Measurements from ENCODE around the gene IL2RA.

Gene IL2RA

DNA sequence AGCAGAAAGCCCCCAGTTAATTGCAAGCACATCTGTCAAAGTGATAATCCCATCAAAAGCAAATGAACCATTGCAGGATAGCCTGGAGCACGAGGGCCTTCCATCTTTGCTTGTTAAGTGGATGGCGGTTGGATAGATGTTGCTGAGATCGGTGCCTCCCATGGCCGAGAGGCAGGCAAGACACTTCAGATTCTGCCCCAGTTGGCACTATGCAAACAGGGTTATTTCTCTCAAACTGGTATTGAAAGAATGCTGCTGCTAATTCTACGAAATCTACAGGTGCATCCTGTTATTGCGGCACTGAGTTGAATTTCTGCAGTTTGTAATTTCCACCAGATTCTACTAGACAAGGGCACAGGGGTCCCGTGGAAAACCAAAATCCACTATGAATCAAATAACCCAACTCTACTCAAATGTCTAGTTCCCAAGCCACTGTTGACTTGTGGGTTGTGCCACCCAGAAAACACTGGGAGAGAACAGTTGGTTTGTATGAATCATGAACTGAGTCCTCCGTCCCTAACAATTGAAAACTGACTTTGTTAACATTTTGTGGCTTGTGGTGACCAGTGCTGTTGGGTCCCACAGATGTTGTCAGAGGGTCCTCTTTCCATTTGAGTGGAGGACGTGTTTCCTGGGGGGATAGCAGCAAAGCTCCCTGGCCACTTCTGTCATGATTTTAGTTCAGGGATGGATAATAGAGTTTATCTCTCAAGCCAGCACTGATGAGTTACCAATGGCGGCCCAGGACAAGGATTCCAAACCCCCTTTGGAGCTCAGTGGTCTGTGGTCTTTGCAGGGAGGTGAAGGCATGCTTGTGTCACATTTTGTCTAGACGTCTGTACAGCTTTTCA, 7.1 kb upstream of the IL2RA start:
- no peak for DNase-seq (ENCODE audit: extremely low read depth, insufficient read length)
- Histone ChIP-seq H3K4me3 (replicated peaks; ENCODE audit: low read depth, low read length) (no peak overlapping the region), H3K27me3 (replicated peaks; ENCODE audit: control insufficient read depth, insufficient read depth, low read length) (no peaks in the 10 kb centered on the region), H3K36me3 (ENCODE audit: control insufficient read depth, insufficient read depth, low read length) (no peaks in the 10 kb centered on the region)
- TF ChIP-seq, protein P1, sequence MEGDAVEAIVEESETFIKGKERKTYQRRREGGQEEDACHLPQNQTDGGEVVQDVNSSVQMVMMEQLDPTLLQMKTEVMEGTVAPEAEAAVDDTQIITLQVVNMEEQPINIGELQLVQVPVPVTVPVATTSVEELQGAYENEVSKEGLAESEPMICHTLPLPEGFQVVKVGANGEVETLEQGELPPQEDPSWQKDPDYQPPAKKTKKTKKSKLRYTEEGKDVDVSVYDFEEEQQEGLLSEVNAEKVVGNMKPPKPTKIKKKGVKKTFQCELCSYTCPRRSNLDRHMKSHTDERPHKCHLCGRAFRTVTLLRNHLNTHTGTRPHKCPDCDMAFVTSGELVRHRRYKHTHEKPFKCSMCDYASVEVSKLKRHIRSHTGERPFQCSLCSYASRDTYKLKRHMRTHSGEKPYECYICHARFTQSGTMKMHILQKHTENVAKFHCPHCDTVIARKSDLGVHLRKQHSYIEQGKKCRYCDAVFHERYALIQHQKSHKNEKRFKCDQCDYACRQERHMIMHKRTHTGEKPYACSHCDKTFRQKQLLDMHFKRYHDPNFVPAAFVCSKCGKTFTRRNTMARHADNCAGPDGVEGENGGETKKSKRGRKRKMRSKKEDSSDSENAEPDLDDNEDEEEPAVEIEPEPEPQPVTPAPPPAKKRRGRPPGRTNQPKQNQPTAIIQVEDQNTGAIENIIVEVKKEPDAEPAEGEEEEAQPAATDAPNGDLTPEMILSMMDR (IDR thresholded peaks at IDR 0.05; ENCODE audit: insufficient read depth, low read length, poor library complexity, severe bottlenecking) = no peak

DNA sequence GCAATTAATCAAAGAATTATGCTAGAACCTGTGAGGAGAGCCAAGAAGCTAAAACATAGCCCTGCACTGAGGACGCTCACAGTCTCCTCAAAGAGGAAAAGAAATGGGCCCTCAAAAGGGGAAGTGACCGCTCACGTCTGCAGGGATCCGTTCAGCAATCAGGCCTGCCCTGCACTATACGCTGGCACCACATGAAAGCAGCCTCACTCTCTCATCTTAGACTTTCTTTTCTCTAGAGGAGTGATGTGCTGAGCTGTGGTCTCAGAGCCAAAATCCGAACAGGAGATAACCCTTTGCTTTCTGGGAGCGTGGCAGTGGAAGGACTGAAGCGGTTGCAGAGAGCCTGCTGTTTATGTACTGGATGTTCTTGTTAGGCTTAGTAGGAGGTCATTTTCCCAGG, 6.3 kb upstream of the IL2RA start:
- Histone ChIP-seq H3K27me3 (replicated peaks; ENCODE audit: control insufficient read depth, insufficient read depth, low read length) (no peaks in the 10 kb centered on the region), H3K36me3 (ENCODE audit: control insufficient read depth, insufficient read depth, low read length) (no peaks in the 10 kb centered on the region), H3K4me3 (replicated peaks; ENCODE audit: low read depth, low read length) (no peak overlapping the region)
- DNase-seq (ENCODE audit: extremely low read depth, insufficient read length) = no peak
- TF ChIP-seq, protein P1 (IDR thresholded peaks at IDR 0.05; ENCODE audit: insufficient read depth, low read length, poor library complexity, severe bottlenecking) = no peak

DNA sequence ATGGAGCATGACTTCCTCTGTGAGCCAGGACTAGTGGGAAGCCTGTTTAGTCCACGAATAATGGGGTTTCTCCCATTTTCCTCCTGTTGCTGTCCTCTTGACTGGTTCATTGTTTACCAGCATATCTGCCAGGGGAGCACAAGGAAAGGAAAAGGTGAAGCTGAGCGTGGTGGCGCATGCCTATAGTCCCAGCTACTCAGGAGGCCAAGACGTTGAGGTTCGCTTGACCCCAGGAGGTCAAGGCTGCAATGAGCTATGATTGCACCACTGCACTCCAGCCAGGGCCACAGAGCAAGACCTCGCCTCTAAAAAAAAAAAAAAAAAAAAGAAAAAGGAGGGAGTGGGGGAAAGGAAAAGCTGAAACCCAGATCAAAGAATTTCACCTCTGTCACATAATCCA, 5.8 kb upstream of the IL2RA start:
- Histone ChIP-seq H3K4me3 (replicated peaks; ENCODE audit: low read depth, low read length) (no peak overlapping the region), H3K36me3 (ENCODE audit: control insufficient read depth, insufficient read depth, low read length) (no peaks in the 10 kb centered on the region), H3K27me3 (replicated peaks; ENCODE audit: control insufficient read depth, insufficient read depth, low read length) (no peaks in the 10 kb centered on the region)
- no peak for DNase-seq (ENCODE audit: extremely low read depth, insufficient read length)
- TF ChIP-seq, protein P1 (IDR thresholded peaks at IDR 0.05; ENCODE audit: insufficient read depth, low read length, poor library complexity, severe bottlenecking) = no peak

DNA sequence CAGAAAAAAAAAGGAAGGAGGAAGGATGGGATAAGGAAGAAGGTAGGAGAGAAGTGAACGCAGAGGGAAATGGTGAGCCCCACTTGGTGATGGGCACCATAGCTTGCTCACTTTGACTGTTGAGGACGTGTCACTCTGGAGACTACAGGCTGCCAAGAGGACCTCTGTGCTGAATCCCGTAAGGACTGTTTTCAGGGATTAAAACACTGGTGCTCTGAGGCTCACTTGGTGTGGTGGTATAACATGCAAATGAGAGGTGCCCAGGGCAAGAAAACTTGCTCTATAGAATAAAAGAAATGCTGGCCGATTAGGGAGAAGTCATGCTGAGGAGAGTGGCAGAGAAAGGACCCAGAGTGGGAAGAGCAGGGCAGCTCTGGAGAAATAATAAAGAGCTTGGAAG, 5.3 kb upstream of the IL2RA start:
- Histone ChIP-seq H3K27me3 (replicated peaks; ENCODE audit: control insufficient read depth, insufficient read depth, low read length) (no peaks in the 10 kb centered on the region), H3K36me3 (ENCODE audit: control insufficient read depth, insufficient read depth, low read length) (no peaks in the 10 kb centered on the region), H3K4me3 (replicated peaks; ENCODE audit: low read depth, low read length) (no peak overlapping the region)
- DNase-seq (ENCODE audit: extremely low read depth, insufficient read length) = no peak
- TF ChIP-seq, protein P1 (IDR thresholded peaks at IDR 0.05; ENCODE audit: insufficient read depth, low read length, poor library complexity, severe bottlenecking) = no peak

DNA sequence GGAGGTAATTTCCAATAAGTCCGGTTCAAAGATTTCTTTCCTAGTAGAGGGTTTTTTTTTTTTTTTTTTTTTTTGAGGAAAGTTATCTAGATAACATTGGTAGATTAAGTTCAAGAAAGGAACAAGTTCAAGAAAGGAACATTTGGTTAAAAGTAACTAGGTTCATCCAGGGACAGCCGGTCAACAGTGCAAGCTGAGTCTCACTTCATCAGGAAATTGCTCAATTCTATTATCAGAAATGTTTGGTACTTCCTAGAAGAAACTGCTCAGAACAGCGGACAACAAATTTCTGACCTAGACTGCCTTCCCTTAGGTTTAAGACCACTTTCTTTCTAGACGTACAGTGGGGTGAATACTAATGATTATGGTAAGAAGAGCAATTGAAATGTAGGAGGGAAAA, 3.7 kb upstream of the IL2RA start:
- Histone ChIP-seq H3K36me3 (ENCODE audit: control insufficient read depth, insufficient read depth, low read length) (no peaks in the 10 kb centered on the region), H3K27me3 (replicated peaks; ENCODE audit: control insufficient read depth, insufficient read depth, low read length) (no peaks in the 10 kb centered on the region), H3K4me3 (replicated peaks; ENCODE audit: low read depth, low read length) (no peak overlapping the region)
- DNase-seq (ENCODE audit: extremely low read depth, insufficient read length) = no peak
- TF ChIP-seq, protein P1 (IDR thresholded peaks at IDR 0.05; ENCODE audit: insufficient read depth, low read length, poor library complexity, severe bottlenecking) = no peak
